NCI-H2196 treated with DMSO at 0.1 percent for 48 hours (cell line): ENCODE results near the gene EIF5A.

Experiments used
- DNase-seq: peaks from one replicate; lab custom pipeline; 2025; ENCODE audit not compliant: unreplicated experiment; lab: John Stamatoyannopoulos, UW

Gene EIF5A

GRCh38 chr17:7284911-7285310 lies 22.5 kb upstream of the EIF5A start:
- DNase-seq, result no peak

DNA sequence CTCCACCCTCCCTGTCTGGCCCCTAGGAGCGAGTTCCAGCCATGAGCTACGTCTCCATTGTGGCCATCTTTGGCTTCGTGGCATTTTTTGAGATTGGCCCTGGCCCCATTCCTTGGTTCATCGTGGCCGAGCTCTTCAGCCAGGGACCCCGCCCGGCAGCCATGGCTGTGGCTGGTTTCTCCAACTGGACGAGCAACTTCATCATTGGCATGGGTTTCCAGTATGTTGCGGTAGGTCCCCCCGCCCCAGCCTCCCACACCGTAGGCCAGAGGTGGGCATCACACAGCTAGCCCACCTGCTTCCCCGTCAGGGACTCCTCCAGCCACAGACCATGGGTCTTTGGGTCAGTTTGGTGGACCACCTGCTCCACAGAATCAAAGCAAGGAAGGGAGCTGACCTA lies 21.7 kb upstream of the EIF5A start:
- no peak for DNase-seq

DNA sequence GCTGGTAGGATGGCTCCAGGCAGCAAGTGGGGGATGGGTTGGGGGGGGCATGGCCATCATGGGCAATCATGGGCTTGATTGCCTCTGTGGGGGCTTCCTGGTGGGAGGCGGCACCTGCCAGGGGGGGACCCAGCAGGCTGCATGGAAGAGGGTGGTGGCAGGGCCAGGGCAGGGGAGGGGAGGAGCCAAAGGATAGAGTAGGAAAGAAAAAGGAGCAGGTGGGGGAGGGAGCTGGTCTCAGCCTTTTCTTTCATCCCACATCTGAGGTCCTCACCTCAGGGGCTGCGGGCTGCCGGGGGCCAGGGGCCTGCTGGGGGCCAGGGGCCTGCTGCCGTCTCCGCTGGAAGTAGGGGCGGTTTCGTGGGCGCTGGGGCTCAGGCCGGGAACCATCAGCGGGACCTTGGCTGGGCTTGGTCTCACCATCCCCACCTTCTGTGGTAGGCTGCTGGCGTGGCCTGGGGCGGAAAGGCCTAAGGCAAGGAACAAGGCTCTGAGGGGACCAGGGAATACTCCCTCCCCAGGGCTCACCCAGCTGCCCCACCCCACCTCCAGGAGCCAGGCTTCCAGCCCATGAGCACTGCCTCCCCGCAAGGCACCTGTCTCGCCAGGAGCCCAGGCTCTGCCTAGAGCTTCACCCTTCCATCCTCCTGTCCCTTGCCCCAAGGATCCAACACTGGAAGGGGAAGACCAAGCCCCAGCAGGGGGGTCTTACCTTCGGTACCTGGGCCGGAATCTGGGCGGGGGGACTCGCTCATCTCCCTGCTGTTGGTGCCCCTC lies 18.0 kb upstream of the EIF5A start:
- DNase-seq, result no peak

- no peak for DNase-seq
Observed at GRCh38 chr17:7290166-7290565, 17.3 kb upstream of the EIF5A start.

DNA sequence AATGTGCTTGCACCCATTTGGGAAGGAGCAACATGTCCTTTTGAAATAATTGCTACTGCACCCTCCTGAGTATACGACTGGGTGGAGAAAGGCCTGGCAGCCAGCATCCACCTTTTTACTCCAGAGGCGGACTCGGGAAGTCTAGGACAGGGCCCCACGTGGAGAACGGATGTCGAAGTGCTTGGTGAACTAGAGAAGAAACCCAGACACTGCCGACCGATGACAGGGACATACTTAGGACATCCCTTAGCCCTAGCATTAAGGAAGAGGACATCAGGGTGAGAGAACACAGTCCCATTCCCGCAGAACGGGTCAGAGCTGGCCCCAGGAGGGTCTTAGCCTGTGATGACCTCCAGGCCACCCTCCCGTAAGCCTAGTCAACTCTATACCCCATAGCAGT lies 16.7 kb upstream of the EIF5A start:
- DNase-seq, result no peak

- no peak for DNase-seq
Observed at GRCh38 chr17:7292194-7292593, 15.2 kb upstream of the EIF5A start.

DNA sequence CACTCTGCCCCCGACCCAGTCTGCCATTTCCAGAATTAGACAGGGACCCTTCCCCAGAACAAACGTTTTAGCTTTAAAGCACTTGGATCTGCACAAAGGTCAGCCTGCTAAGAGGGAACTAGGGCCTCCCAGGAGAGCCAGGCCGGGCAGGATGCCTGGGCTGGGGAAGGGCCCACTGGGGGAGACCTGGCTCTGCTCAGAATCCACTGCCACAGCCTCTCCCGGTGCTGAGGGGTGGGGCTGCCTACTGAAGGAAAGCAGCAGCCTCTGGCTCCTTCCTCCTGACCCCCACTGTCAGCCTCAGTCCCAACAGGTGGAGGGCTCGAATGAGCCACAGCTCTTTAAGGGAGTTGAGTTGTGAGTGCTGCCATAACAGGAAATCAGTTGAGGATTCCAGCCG lies 14.7 kb upstream of the EIF5A start:
- no peak for DNase-seq

- no peak for DNase-seq
Observed at GRCh38 chr17:7293159-7293558, 14.3 kb upstream of the EIF5A start.

DNA sequence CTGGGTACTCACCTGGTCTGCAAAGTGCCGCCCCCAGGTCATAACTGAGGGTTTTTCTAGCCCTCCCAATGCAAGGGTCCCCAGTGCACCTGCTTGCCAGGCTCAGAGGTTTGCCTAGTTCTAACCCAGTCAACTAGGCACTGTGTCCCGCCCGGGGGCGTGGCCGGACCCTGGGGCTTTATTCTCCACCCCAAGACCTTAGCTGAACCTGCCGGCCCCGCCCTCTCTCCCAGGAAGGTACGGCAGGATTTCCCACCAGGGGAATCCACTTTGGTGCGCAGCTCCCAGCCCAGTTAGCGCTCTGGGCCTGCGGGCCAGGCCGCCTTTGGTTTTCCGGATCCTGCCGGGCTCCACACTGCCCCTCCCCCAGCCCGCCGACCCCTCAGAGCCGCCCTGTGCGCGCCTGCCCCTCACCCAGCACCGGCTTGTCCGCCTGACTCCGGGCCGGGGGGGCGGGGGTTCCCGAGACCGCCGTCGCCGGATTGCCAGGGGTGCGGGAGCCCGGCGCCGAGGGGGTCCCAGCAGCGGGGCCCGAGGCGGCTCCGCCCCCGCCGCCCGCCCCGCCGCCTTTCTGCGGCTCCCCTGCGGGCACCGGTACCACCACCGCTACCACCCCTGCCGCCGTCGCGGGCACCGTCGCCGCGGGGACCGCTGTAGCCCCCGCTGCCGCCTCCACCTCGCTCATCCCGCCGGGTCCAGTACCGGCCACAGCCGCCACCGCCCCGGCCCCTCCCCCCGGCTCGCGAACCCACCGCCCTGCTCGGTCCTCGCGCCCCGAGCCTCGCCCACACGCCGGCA lies 13.4 kb upstream of the EIF5A start:
- DNase-seq, result peak; percentile 22

- DNase-seq, result peak; percentile 93
Observed at GRCh38 chr17:7294614-7295153, 12.7 kb upstream of the EIF5A start, which contains the start of gene YBX2. YBX2 (minus strand) TSS chr17:7294639; CDS start chr17:7294500, 139 bp downstream.

DNA sequence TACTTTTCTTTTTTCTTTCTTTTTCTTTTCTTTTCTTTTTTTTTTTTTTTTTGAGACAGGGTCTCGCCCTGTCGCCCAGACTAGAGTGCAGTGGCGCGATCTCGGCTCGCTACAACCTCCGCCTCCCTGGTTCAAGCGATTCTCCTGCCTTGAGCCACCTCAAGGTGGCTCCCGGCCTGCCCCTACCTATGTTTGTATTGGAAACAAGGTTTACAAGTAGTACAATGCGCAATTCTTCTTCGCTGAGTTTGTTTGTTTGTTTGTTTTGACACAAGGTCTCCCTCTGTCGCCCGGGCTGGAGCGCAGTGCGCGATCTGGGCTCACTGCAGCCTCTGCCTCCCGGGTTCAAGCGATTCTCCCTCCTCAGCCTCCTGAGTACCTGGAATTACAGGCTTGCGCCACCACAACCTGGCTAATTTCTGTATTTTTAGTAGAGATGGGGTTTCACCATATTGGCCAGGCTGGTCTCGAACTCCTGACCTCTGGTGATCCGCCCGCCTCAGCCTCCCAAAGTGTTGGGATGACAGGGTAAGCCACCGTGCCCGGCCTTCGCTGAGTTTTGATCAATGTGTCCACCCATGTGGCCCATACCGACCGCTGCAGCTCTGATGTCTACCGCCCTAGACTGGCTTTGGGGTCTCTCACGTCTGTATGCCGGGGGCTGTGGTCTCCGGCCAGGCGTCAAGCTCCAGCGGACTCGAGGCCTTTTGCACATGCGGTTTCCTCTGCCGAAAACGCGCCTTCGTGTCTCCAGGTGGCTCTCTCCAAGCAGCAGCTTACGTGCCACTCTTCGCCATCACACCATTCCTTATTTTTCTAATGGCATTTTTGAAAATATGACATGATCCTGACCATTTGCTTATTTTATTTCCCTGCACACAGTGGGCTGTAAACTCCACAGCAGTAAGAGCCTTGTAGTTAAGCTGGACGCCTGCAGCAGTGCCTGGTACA lies 11.9 kb upstream of the EIF5A start:
- DNase-seq, result no peak

DNA sequence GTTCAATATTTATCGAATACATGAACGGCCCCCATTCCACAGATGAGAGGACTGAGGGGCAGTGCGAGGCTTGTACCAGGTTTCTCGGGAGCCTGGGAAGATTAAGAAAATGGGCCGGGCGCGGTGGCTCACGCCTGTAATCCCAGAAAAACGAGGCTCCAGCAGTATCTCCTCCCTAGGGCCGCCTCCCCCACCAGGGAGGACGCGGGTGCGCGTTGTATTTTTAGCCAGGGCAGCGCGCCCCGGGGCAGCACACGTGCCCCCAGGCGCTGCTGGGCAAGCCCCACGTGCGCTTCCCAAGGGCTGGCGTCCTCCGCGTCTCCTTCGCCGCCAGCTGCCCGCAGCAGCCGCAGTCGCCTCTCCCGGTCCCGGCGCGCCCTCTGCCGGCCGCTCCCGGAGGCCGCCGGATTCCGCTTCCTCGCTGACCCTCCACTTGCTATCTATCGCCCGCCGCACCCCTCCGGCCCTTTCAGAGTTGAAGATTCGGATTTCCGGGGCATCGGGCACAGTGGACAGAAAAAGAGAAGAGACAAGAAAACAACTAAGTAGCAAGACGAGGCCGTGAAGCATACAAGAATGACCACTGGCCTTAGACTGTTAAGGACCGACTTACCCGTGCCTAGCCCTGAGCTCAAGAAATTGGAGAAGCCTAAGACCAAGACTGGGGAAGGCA lies 11.1 kb upstream of the EIF5A start:
- peak; percentile 40 for DNase-seq

DNA sequence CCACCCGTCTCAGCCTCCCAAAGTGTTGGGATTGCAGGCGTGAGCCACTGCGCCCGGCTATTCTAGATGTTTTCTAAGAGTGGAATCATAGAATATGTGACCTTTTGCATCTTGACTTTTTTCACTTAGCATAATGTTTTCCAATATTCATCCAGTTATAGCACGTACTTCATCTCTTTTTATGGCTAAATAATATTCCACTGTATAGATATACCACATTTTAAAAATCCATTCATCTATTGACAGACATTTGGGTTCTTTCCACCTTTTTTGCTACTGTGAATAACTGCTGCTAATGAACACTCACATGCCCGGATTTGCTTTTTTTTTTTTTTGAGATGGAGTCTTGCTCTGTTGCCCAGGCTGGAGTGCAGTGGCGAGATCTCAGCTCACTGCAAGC lies 3.2 kb upstream of the EIF5A start:
- no peak for DNase-seq

DNA sequence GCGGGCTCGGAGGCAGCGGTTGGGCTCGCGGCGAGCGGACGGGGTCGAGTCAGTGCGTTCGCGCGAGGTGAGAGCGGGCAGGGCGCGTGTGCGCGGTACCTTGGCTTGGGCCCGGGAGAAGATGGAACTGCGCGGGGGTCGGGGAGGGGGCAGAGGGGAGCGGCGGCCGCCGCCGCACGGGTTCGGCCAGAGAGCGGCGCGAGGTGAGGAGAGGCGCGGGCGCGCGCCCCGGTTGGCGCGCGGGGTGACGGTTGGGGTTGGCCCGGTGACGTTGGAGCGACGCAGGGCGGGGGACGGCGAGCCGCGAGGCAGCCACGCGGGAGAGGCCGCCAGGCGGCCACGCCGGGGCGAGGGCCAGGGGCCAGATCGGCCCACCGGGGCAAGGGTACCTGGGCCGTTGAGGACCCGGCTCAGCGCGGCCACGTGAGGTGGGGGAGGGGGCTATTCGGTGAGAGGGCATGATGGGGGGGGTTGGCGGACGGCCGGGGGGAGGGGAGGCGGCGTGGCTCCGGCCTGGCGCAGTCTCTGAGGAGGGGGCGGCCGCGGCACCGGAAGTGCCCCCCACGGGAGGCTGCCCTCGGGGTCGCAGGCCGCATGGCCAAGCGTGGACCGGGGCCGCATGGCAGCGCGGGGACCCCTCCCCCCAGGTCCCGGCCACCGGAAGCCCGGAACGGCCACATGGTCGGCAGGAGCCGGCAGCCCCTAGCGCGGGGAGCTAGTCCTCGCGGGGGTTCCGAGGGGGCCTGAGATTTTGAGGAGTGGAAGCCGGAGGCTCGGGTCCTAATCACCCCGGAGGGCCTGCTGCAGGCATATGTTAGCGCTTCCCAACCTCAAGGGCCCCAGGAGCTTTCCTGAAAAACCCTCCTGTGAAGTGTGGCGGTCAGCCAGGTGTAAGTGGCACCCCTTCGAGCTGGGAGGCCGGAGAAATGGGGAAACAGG lies 527 bp downstream of the EIF5A start:
- no peak for DNase-seq

GRCh38 chr17:7308625-7309433 lies 1.4 kb downstream of the EIF5A start:
- peak; percentile 42 for DNase-seq

GRCh38 chr17:7309628-7310027 lies 2.2 kb downstream of the EIF5A start:
- DNase-seq, result no peak

DNA sequence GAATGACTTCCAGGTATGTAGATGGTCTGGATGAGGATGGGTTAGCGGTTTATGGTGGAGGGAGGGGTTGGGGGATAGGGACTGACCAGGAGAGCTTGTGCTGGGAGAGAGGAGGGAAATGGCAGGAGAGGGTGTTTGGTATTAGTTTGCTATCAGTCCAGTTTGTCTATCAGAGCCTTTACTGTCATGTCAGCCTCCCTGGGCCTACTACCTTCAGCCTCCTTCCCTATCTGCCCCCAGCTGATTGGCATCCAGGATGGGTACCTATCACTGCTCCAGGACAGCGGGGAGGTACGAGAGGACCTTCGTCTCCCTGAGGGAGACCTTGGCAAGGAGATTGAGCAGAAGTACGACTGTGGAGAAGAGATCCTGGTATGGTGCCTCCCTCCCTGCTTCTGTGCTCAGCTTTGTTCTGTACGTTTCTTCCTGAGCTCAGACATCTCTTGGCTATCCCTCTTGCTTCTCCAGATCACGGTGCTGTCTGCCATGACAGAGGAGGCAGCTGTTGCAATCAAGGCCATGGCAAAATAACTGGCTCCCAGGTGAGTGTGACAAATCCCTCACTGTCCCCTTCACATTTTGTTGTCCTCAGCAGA lies 3.8 kb downstream of the EIF5A start:
- no peak for DNase-seq

- DNase-seq, result no peak
Observed at GRCh38 chr17:7312432-7313087, 5.1 kb downstream of the EIF5A start.
